PFSK-1 (cell line): ENCODE results near the gene DPYD.

Experiments
- FOXP2 ChIP-seq: optimal IDR thresholded peaks from 2 replicates; pipeline ENCODE3; 2011; ENCODE audit warnings: borderline replicate concordance, control low read depth, inconsistent platforms; ENCODE audit not compliant: insufficient read depth; ENCODE audit errors: extremely low read length, extremely low read depth
- POLR2AphosphoS5 ChIP-seq: IDR thresholded peaks from 2 replicates; pipeline ENCODE4 v1.6.1; 2012; ENCODE audit warnings: low read depth, mild to moderate bottlenecking, control low read depth, low read length, moderate library complexity
- SIN3A ChIP-seq: IDR thresholded peaks from 2 replicates; pipeline ENCODE4 v1.6.1; 2012; ENCODE audit warnings: mild to moderate bottlenecking, low read length, moderate library complexity, borderline replicate concordance; ENCODE audit not compliant: insufficient read depth
- TAF1 ChIP-seq: IDR thresholded peaks from 2 replicates; pipeline ENCODE4 v1.6.1; 2012; ENCODE audit warnings: low read length, control low read depth, borderline replicate concordance; ENCODE audit not compliant: insufficient read depth
- TF ChIP-seq, protein P1 (sequence below), 2 experiments: IDR thresholded peaks; 2 replicates each; pipeline versions ENCODE4 v1.6.1 to v1.8.0; 2011 to 2012; ENCODE audit warnings: low read depth in 2 of 2, low read length in 2 of 2, control low read depth in 1 of 2, inconsistent platforms in 1 of 2, mild to moderate bottlenecking in 1 of 2, moderate library complexity in 1 of 2; ENCODE audit not compliant: insufficient read depth in 1 of 2

DPYD gene

GRCh38 chr1:97140611-97141010 lies 780.2 kb downstream of the DPYD start:
- TF ChIP-seq FOXP2 (no peak), SIN3A (no peak), TAF1 (no peak), POLR2AphosphoS5 (no peak)
- TF ChIP-seq, protein P1, sequence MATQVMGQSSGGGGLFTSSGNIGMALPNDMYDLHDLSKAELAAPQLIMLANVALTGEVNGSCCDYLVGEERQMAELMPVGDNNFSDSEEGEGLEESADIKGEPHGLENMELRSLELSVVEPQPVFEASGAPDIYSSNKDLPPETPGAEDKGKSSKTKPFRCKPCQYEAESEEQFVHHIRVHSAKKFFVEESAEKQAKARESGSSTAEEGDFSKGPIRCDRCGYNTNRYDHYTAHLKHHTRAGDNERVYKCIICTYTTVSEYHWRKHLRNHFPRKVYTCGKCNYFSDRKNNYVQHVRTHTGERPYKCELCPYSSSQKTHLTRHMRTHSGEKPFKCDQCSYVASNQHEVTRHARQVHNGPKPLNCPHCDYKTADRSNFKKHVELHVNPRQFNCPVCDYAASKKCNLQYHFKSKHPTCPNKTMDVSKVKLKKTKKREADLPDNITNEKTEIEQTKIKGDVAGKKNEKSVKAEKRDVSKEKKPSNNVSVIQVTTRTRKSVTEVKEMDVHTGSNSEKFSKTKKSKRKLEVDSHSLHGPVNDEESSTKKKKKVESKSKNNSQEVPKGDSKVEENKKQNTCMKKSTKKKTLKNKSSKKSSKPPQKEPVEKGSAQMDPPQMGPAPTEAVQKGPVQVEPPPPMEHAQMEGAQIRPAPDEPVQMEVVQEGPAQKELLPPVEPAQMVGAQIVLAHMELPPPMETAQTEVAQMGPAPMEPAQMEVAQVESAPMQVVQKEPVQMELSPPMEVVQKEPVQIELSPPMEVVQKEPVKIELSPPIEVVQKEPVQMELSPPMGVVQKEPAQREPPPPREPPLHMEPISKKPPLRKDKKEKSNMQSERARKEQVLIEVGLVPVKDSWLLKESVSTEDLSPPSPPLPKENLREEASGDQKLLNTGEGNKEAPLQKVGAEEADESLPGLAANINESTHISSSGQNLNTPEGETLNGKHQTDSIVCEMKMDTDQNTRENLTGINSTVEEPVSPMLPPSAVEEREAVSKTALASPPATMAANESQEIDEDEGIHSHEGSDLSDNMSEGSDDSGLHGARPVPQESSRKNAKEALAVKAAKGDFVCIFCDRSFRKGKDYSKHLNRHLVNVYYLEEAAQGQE (IDR thresholded peaks at IDR 0.05; ENCODE audit: insufficient read depth in 1 of 2, low read depth in 2 of 2, low read length in 2 of 2): no peak

DNA sequence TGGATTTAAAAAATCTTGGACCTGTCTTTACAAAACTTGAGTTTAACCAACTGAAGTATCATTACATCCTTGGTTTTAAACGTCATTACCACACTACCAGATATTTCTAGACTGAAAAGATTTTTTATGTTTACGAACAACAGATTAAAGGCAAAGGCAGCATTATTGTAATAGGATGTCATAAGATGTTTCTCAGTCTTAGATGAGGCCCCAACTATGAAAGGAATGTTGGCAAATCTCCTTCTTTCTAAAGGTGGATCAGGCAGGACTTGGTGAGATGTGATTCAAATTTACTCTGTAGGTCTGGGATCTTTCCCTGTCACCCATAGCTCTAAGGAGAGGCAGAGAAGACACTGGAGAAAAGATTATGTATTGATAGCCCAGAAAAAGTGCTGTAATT lies 781.3 kb downstream of the DPYD start:
- no peak for TF ChIP-seq TAF1
- TF ChIP-seq POLR2AphosphoS5: no peak
- no peak for TF ChIP-seq FOXP2
- no peak for TF ChIP-seq SIN3A
- TF ChIP-seq, protein P1 (IDR thresholded peaks at IDR 0.05; ENCODE audit: insufficient read depth in 1 of 2, low read depth in 2 of 2, low read length in 2 of 2): no peak

- TF ChIP-seq SIN3A (no peak), POLR2AphosphoS5 (no peak), FOXP2 (no peak), TAF1 (no peak; the same call in 1 of the 2 replicates)
- TF ChIP-seq, protein P1 (IDR thresholded peaks at IDR 0.05; ENCODE audit: insufficient read depth in 1 of 2, low read depth in 2 of 2, low read length in 2 of 2): peak in 1 of 2 experiments; percentile 19; a peak in 1 of 4 replicates
These were observed 782.3 kb downstream of the DPYD start for GRCh38 chr1:97138515-97139032.

DNA sequence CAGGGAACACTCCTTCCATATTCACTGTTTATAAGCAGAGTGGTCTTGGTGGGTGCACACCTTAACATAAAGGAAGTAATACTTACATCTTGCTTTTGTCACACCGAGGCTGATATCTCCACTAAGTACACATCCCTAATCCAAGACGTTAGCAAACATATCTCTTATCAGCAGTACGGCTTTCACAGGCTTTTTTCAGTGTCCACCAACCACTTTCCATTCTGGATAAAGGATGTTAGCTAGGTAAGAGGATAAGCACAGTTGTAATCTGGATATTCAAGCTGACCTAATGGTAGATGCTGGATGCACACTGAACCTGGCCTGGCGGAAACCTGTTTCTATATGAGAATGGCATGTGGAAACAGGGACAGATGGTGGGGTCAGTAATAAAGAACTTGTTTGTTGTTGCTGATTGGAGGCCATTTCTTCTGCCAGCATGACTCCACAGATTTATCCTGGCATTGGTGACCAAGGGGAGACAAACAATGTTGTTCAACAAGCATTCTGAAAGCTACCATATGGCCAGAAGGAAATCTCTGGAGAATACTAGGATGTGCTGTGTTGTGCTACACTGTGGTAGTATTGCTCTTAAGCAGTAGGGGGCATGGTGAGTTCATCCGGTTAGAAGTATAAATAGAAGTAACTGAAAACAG lies 782.8 kb downstream of the DPYD start:
- 0 out of 2 replicates have a peak, but pooled peaks have one; percentile 58 for TF ChIP-seq SIN3A
- no peak for TF ChIP-seq POLR2AphosphoS5

DNA sequence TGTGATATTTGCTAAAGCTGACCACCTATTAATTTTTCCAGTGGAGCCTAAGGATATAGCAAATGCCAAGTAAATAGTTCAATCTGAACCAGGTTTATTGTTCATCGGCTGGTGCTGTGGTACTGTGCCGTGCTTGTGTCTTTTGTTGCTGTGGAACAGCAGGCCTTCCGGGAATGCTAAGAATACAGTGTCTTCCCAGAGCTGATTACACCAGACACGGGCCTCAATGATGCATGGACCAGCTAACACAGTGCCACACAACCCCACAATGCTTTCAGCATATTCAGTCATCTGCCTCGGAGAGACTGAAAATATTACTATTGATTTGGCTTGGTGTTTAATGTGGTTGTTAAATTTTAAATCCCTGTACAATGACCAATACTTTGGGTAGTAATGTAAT lies 783.8 kb downstream of the DPYD start:
- TF ChIP-seq FOXP2: no peak
- TF ChIP-seq, protein P1 (IDR thresholded peaks at IDR 0.05; ENCODE audit: insufficient read depth in 1 of 2, low read depth in 2 of 2, low read length in 2 of 2): no peak
- TF ChIP-seq SIN3A: no peak
- no peak for TF ChIP-seq TAF1
- TF ChIP-seq POLR2AphosphoS5: no peak
